Mucosa of descending colon (tissue), 3 donors: ENCODE measurements around the gene SPRED2. TPM values are rescaled to one million over a fixed set of nuclear protein-coding genes. Genes with fewer than 3 reads are reported as not detected.

ENCODE experiments used
- ATAC-seq: fragments of 200-7000 bp; cut with Tn5 transposase; one replicate; pipeline ENCODE4 v1.9.1; 2020; ENCODE audit warnings: mild to moderate bottlenecking, moderate library complexity
- DNase-seq, 3 donors: peaks; one replicate each; pipeline ENCODE4 v3.0.0-alpha.2; 2020
- H3K36me3 ChIP-seq: fragments of 200-600 bp; one replicate; pipeline ENCODE4 v1.8.0; 2021; ENCODE audit warnings: low read depth, mild to moderate bottlenecking
- H3K4me1 ChIP-seq: fragments of 200-600 bp; one replicate; pipeline ENCODE4 v1.8.0; 2021; ENCODE audit warnings: low read depth, mild to moderate bottlenecking
- H3K4me3 ChIP-seq: fragments of 200-600 bp; one replicate; pipeline ENCODE4 v1.8.0; 2021; ENCODE audit warnings: mild to moderate bottlenecking
- H3K9me3 ChIP-seq: fragments of 200-600 bp; one replicate; pipeline ENCODE4 v1.8.0; 2021; ENCODE audit warnings: mild to moderate bottlenecking
- CTCF ChIP-seq: fragments of 200-600 bp; IDR thresholded peaks from one replicate; pipeline ENCODE4 v1.8.0; 2022; ENCODE audit warnings: antibody characterized with exemption, mild to moderate bottlenecking
- intact Hi-C, 2 donors: fragments of 100-400 bp; cut with DNase I in 1 of 2; cut with micrococcal nuclease in 1 of 2; formaldehyde crosslinking; loops; one replicate each; pipeline versions ENCODE4 v1.11.0 to v1.11.1; 2022; cut with DNase I, micrococcal nuclease
- total RNA-seq, 3 donors: library from RNA; stranded (reverse); fragmentation: NEBNext Ultra II Directional in 2 of 3; extraction: Animal tissue kit (Norgen Biotek cat#: 25700) in 2 of 3; gene quantifications; one replicate each; pipeline versions ENCODE4 v1.2.1 to v1.2.4, GENCODE V29; 2021 to 2023
- donor health status: DM: no; HTN: no; CAD: no; lungs with moderate emphysema.
- donor health status: DM: no; HTN: no; CAD: no.
- donor health status: DM: no; HTN: yes; CAD: no.

Gene SPRED2
- total RNA-seq, 3 donors from 2014 or later: 38.1 to 65.0 (median 43.4) TPM

DNA sequence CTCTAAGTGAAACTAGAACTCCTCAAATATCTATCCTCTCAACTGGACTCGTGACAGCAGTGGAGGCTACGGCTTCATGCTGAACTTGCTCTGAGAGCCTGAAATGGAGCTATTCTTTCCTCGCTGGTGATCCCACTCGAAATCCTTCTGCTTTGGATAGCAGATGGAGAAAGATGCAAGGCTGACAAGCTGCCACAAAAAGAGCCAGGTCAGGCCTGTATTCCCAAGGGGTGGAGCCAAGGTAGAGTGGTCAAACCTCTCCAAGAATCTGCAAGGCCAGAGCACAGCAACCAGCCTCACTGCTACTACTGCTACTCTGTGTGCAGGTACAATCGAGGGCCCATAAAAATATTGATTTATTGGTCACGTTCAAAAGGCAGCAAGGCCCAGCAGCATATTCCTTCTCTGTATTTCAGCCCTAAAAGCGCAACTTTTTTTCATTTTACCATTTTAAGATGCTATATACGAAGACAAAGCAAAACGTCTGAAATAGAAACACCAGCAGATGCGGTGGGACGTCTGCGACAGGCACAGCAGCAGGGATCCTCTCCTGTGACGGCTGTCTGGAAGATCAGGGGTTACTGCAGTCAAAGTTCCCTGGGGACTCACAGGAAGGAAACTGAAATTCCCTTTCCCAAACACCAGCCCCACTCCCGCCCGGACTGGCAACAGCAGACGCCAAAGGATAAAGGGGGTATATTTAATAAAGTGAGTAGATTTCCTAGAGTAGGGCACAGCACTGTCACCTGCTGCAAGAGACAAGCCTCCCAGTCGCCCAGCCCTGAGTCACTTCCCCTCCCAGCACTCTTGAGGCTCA lies 2.4 kb downstream of the SPRED2 start:
- H3K36me3 ChIP-seq: no peaks in the 10 kb centered on the region
- no peaks in the 10 kb centered on the region for H3K9me3 ChIP-seq
- no peak overlapping the region for H3K4me3 ChIP-seq
- peak in 1 of 3 donors; percentile 37 for DNase-seq
- ATAC-seq: peak; percentile 41
- TF ChIP-seq CTCF: no peak
- H3K4me1 ChIP-seq: peaks cover 16% of the 10 kb centered on the region
- intact Hi-C loops: loop anchor here in 1 of 2 donors (5.0 to 10.0 kb wide), 2 partner anchors 45 to 122 kb away; no protein-coding TSS in a partner anchor

- intact Hi-C loops: no loop called here
- DNase-seq (no peak), ATAC-seq (no peak)
These were observed 4.9 kb downstream of the SPRED2 start for GRCh38 chr2:65427532-65427931.

GRCh38 chr2:65425276-65425675 lies 7.1 kb downstream of the SPRED2 start:
- Histone ChIP-seq H3K36me3 (no peaks in the 10 kb centered on the region), H3K4me1 (peaks cover 26% of the 10 kb centered on the region), H3K4me3 (no peak overlapping the region), H3K9me3 (no peaks in the 10 kb centered on the region)
- DNase-seq (no peak), ATAC-seq (no peak)
- intact Hi-C loops: no loop called here
- TF ChIP-seq CTCF: no peak

More at GRCh38 chr2:65427532-65427931, 4.9 kb downstream of the SPRED2 start:
- Histone ChIP-seq H3K36me3 (no peaks in the 10 kb centered on the region), H3K4me1 (peaks cover 14% of the 10 kb centered on the region), H3K4me3 (no peak overlapping the region), H3K9me3 (no peaks in the 10 kb centered on the region)
- TF ChIP-seq CTCF: no peak

- DNase-seq: no peak
- ATAC-seq: no peak
- Histone ChIP-seq H3K4me1 (peaks cover 19% of the 10 kb centered on the region), H3K36me3 (no peaks in the 10 kb centered on the region), H3K9me3 (no peaks in the 10 kb centered on the region), H3K4me3 (no peak overlapping the region)
- intact Hi-C loops: no loop called here
- TF ChIP-seq CTCF: no peak
These were observed 8.0 kb downstream of the SPRED2 start for GRCh38 chr2:65424391-65424790.

GRCh38 chr2:65421432-65421748 lies 11.0 kb downstream of the SPRED2 start:
- intact Hi-C loops: no loop called here
- no peaks in the 10 kb centered on the region for H3K36me3 ChIP-seq
- no peak overlapping the region for H3K4me3 ChIP-seq
- DNase-seq (no peak), ATAC-seq (no peak)
- no peak for TF ChIP-seq CTCF
- H3K9me3 ChIP-seq: no peaks in the 10 kb centered on the region
- H3K4me1 ChIP-seq: peaks cover 28% of the 10 kb centered on the region
